ES-I3 (cell line): ENCODE results near the gene ATP5F1C.
"Not testable (repeated sequence)": the region's sequence is repeated elsewhere in the genome, so short reads cannot be mapped to it uniquely, and the experiment has no call there.

Experiments used
- H3K36me3 ChIP-seq: 2 replicates; pipeline ENCODE4 v1.6.1; 2013; ENCODE audit warnings: mild to moderate bottlenecking, low read length, control low read depth, moderate library complexity; ENCODE audit not compliant: insufficient read depth
- H3K4me1 ChIP-seq: 2 replicates; pipeline ENCODE4 v1.6.1; 2013; ENCODE audit warnings: mild to moderate bottlenecking, control low read depth, low read length; ENCODE audit not compliant: insufficient read depth
- H3K9ac ChIP-seq: 2 replicates; pipeline ENCODE4 v1.6.1; 2013; ENCODE audit warnings: low read depth, mild to moderate bottlenecking, low read length, moderate library complexity
- H3K9me3 ChIP-seq: 2 replicates; pipeline ENCODE4 v1.6.1; 2013; ENCODE audit warnings: mild to moderate bottlenecking, low read length, moderate library complexity; ENCODE audit not compliant: control insufficient read depth, insufficient read depth

ATP5F1C gene

GRCh38 chr10:7787857-7788638, at the start of gene ATP5F1C, which contains the start of gene KIN:
ATP5F1C (plus strand) TSS chr10:7788177; CDS start chr10:7788208, 31 bp downstream.
KIN (minus strand) TSS chr10:7787993; CDS start chr10:7787933, 60 bp downstream.
- Histone ChIP-seq H3K36me3 (no peaks in the 10 kb centered on the region; the same call in 1 of the 2 replicates), H3K9ac (peak within 1 kb of the TSS; percentile 99), H3K9me3 (no peaks in the 10 kb centered on the region), H3K4me1 (no peaks in the 10 kb centered on the region)

DNA sequence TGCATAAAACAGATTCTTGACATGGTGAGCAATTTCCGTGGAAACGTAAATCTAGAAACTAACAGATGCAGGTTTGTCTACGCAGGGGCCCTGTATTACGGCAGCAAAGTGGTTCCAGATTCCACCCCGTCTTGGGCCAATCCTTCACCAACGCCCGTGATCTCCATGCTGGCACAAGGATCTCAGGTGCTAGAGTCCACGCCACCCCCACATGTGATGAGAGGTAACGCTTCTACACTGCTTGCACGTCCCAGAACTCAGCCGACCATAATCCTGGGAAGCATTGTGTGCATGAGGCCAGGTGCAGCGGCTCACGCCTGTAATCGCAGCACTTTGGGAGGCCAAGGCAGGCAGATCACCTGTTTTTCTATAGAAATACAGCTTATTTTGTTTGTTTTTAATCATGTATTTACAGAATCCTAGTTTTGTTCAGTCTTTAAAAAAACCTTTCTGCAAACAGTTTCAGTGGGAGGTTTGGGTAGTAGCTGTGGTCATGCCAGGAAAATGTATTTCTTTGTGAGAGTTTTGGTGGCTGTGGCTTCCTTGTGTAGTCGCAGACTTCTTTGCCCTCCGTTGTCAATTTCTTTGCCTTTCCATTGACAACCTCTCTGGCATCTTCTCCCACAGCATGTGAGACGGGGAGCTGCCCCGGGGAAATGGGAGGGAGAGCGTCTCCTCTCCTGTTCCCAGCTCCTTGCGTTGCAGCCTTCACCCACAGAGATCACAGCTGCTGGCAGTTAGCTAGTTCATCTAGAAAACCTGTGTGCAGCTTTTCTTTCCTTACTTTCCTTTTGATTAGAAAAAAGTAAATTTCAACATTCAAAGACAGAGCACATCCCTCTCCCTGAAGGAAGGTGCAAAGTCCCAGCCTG, 49.2 kb upstream of the ATP5F1C start:
- Histone ChIP-seq H3K9me3 (no peaks in the 10 kb centered on the region), H3K9ac (no peak overlapping the region), H3K36me3 (no peaks in the 10 kb centered on the region), H3K4me1 (peaks cover 4% of the 10 kb centered on the region; the same call in 1 of the 2 replicates)

- Histone ChIP-seq H3K4me1 (no peaks in the 10 kb centered on the region), H3K9me3 (no peaks in the 10 kb centered on the region), H3K36me3 (no peaks in the 10 kb centered on the region), H3K9ac (no peak overlapping the region)
Observed at GRCh38 chr10:7744307-7744706, 43.7 kb upstream of the ATP5F1C start.

DNA sequence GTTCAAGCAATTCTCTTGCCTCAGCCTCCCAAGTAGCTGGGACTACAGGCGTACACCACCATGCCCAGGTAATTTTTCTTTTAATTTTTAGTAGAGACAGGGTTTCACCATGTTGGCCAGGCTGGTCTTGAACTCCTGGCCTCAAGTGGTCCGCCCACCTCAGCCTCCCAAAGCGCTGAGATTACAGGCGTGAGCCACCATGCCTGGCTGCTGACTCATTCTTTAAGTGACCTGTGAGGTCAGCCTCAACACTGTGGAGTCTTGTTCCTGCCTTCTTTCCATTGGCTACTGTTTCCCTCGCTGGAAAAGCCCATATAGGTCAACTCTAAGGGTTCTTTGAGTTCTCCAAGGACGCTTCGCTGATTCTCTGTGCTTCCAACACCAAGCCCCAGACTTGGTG, 39.3 kb upstream of the ATP5F1C start:
- not testable (repeated sequence) for H3K4me1 ChIP-seq, H3K9me3 ChIP-seq, H3K9ac ChIP-seq, H3K36me3 ChIP-seq

DNA sequence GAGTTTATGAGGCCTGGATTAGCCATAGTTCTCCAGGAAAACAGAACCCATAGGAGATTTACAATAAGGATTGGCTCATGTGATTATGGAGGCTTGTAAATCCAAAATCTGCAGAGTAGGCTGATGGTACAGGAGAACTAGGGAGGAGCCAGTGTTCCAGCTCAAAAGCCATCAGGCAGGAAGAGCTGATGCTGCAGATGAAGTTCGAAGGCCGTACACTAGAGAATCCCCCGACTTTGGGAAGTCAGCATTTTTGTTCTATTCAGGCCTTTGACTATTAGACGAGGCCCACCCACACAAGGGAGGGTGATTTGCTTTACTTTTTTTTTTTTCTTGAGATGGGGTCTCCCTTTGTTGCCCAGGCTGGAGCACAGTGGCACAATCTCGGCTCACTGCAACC, 37.8 kb upstream of the ATP5F1C start:
- Histone ChIP-seq H3K36me3 (peaks cover 10% of the 10 kb centered on the region; the same call in 1 of the 2 replicates), H3K4me1 (no peaks in the 10 kb centered on the region), H3K9me3 (no peaks in the 10 kb centered on the region), H3K9ac (no peak overlapping the region)

DNA sequence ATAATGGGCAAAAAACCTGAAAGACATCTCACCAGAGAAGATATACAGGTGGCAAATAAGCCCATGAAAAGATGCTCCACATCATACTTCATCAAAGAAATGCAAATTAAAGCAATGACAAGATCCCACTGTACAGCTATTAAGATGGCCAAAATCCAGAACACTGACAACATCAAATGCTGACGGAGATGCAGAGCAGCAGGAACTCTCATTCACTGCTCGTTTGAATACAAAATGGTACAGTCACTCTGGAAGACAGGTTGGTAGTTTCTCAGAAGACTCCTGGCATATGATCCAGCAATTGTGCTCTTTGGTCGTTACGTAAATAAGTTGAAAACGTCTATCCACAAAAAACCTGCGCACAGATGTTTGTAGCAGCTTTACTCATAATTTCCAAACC, 35.7 kb upstream of the ATP5F1C start:
- Histone ChIP-seq H3K4me1 (no peaks in the 10 kb centered on the region), H3K36me3 (peaks cover 11% of the 10 kb centered on the region; the same call in 1 of the 2 replicates), H3K9ac (no peak overlapping the region), H3K9me3 (no peaks in the 10 kb centered on the region)

DNA sequence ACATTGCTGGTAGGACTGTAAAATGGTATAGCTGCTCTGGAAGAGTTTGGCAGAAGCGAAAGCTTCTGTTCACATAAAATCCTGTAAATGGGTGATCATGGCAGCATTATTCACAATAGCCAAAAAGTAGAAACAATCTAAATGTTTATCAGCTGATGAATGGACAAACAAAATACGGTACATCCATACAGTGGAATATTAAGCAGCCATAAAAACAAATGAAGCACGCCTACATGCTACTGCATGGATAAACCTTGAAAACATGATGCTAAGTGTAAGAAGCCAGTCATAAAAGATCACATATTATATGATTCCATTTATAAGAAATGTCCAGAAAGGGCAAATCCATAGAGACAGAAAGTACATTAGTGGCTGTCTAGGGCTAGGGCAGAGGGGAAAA, 32.9 kb upstream of the ATP5F1C start:
- no peaks in the 10 kb centered on the region for H3K9me3 ChIP-seq
- peaks cover 15% of the 10 kb centered on the region for H3K36me3 ChIP-seq
- no peaks in the 10 kb centered on the region for H3K4me1 ChIP-seq
- no peak overlapping the region for H3K9ac ChIP-seq

- H3K9me3 ChIP-seq: no peaks in the 10 kb centered on the region
Observed at GRCh38 chr10:7756360-7756992, 31.5 kb upstream of the ATP5F1C start.

GRCh38 chr10:7763929-7764328, 24.0 kb upstream of the ATP5F1C start:
- H3K9me3 ChIP-seq: no peaks in the 10 kb centered on the region
- H3K4me1 ChIP-seq: no peaks in the 10 kb centered on the region
- H3K36me3 ChIP-seq: peaks cover 24% of the 10 kb centered on the region
- no peak overlapping the region for H3K9ac ChIP-seq

More at GRCh38 chr10:7756360-7756992, 31.5 kb upstream of the ATP5F1C start:
- peaks cover 21% of the 10 kb centered on the region for H3K36me3 ChIP-seq
- H3K4me1 ChIP-seq: no peaks in the 10 kb centered on the region
- no peak overlapping the region for H3K9ac ChIP-seq

DNA sequence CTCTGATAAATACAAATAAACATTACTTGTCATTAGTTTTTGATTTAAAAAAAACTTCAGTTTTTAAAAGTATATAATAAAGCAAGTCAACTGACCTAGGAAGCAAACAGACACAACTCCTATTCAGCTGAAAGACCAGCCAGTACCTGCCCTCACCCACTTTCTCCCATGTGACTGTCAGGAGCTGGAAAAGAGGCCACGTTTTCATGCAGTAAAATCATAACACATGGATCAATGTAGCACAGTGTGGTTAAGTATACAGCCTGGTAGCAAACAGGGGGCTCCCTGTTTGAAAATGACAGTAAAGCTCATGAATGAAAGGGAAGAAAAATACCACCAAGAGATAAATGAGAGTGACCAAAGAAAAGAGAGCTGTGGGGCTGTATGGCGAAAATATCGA, 21.7 kb upstream of the ATP5F1C start:
- Histone ChIP-seq H3K9ac (no peak overlapping the region), H3K4me1 (no peaks in the 10 kb centered on the region), H3K36me3 (peaks cover 29% of the 10 kb centered on the region), H3K9me3 (no peaks in the 10 kb centered on the region)

GRCh38 chr10:7767209-7767608, 20.8 kb upstream of the ATP5F1C start:
- Histone ChIP-seq H3K9me3 (no peaks in the 10 kb centered on the region), H3K4me1 (no peaks in the 10 kb centered on the region), H3K9ac (no peak overlapping the region), H3K36me3 (peaks cover 24% of the 10 kb centered on the region)

- no peaks in the 10 kb centered on the region for H3K4me1 ChIP-seq
- H3K9ac ChIP-seq: no peak overlapping the region
- H3K9me3 ChIP-seq: no peaks in the 10 kb centered on the region
- peaks cover 24% of the 10 kb centered on the region for H3K36me3 ChIP-seq
Observed at GRCh38 chr10:7768417-7768816, 19.6 kb upstream of the ATP5F1C start.

DNA sequence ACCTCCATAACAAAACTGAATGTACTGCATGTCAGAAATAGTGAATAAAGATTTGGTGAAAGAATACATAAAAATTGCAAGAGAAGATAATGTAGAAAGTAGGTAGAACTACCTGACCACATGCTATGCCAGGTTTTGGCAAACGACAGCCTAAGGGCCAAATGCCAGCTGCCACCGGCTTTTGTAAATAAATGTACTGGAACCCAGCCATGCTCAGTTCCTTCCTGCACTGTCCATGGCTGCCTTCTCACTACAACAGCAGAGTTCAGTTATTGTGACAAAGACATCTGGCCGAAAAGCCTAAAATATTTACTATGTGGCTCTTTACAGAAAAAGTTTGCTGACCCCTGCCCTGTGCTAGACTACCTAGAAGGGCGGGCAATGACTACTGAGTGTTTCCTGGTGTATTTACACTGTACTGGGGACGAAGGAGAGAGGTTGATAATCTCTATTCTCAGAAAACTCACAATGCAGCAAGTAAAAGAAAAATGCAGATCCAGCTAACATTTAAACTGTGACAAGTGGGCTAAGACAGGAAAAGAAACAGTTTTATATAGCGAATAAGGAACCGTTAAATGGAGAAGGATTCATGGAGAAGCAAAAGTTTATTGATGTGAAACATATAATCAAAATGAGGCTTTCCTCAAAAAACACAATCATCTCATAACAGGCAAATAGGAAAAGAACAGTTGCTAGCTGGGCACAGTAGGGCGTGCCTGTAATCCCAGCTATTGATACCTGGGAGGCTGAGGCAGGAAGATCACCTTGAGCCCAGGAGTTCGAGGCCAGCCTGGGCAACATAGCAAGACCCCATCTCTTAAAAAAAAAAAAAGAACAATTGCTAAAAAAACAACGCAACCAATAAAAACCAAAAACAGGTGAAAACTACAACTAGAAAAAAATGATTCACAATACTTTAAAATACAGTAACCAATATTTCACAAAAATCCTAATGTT, 13.9 kb upstream of the ATP5F1C start:
- peaks cover 20% of the 10 kb centered on the region for H3K36me3 ChIP-seq
- H3K4me1 ChIP-seq: no peaks in the 10 kb centered on the region
- no peaks in the 10 kb centered on the region for H3K9me3 ChIP-seq
- H3K9ac ChIP-seq: no peak overlapping the region
